NCI-H2029 treated with DMSO at 0.1 percent for 48 hours (cell line): ENCODE data around the gene PXN.

Experiments used
- DNase-seq: peaks from one replicate; lab custom pipeline; 2025; lab: John Stamatoyannopoulos, UW

The PXN gene

DNA sequence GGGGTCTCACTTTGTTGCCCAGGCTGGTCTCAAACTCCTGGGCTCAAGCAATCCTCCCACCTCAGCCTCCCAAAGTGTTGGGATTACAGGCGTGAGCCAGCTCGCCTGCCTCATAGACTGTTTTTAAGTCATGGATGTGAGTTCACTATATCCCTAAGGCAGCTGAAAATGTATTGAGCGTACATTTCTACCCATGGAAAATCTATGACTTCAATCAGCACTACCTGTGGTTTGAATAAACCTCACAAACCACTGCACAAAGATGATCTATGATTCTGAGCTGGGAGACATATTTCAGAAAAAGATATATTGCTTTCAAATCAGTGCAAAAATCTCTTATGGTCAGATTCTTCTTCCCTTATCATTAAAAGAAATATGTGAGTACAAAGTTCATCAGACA is 93.5 kb downstream of the PXN start:
- no peak for DNase-seq

DNA sequence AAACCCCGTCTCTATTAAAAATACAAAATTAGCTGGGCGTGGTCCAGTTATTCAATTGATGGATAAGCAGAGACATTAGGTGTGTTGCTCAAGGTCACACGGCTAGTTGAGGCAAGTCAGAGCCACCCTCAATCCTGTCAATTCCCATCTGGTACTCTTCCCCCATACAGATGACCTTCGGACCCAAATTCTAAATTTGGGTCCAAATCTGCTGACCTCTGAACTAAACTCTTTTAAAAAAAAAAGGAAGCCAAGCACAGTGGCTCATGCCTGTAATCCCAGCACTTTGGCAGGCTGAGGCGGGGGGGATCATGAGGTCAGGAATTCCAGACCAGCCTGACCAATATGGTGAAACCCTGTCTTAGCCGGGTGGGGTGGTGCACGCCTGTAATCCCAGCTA is 94.9 kb downstream of the PXN start:
- no peak for DNase-seq

DNA sequence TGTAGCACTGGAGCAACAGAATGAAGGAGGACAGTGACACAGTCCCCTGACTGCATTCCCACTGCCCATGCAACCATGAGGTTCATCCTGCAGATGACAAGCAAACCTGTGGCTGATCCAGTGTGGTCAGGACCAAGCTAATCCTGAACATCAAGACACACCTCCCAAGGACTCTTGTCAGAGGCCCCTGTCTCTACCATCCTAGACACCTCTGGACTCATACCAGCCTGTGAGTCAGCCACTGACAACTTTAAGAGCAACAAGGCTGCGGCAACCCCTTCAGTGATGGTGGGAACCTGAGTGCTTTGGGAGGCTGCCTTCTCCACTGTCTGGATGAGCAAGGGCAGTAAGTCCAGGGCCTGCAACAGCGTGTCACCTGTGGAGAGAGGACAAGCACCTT is 95.6 kb downstream of the PXN start:
- no peak for DNase-seq

DNA sequence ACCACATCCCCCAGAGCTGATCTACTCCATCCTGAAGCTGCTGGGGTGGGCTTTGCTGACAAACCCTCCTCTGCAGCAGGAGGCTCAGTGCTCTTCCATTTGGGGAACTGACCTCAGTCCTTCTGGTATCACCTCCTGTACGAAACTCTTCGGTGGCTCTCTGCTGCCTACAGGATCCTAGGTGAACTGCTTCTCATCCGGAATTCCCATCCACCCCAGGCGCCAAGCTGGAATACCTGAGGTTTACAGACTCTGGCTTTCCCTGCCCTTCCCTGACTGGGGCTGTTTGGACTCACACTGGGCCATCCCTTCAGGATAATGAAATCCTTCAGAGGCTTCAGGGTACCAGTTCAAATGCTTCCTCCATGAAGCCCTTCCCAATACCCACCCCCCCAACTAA is 97.2 kb downstream of the PXN start:
- DNase-seq = no peak

DNA sequence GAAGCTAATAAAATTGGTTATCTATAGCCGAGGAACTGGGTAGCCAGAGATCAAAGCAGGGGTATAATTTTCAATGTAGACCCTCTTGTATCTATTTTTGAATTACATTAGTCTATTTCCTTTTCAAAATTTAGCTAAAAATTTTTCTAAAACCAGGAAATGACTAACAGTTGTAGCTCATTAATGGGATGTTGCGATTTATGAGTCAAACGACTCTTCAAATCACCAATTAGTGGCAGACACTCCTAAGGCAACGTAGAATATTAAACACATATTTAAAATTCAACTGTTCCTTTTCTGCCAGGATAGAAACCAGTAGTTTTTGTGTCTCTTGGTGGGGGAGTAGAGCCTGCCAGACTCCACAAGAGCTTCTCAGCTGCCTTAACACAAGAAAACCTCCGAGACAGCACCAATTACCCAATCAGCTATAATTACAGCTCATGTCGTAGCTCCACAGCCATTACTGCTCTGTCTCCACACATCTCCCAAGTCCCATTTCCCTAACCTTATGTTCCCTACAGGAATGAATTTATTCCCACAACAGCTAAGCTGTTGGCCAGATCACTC is 97.9 kb downstream of the PXN start:
- no peak for DNase-seq

DNA sequence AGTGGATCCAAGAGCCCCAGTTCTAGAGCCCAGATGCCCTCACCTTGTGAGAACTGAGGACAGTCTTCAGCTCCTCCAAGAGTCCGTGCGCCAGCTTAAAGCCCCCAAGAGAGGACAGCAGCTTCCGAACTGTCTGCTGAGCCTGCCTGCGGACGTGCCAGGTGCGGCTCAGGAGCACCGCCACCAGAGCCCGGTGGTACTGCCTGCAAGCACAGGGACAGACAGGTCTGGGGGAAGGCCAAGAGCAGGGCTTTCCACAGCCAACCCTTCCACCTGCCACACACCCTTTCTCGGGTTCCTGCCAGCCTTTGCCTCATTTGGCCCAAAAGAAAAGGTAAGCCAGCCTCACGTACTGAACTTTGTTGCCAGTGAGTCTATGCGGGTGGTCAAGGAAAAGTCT is 101.2 kb downstream of the PXN start:
- DNase-seq = no peak

DNA sequence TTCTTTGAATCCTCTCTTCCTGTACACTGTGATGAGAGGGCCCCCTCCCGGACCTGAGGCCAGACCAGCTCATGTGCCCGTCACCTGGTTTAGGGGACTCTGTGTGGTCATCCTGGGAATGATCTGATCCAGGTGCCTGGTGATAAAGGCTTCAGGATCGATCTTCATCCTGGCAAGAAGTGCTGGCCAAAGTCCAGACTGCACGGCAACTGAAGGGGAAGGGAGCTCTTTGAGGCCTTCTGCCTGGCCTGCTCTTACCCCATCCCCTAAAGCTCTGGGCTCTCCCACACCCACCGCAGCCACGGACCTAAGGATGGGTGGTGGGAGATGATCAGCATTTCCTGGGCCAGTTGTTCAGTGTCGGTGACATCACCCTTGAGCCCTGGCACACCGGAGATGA is 102.8 kb downstream of the PXN start:
- DNase-seq = no peak

DNA sequence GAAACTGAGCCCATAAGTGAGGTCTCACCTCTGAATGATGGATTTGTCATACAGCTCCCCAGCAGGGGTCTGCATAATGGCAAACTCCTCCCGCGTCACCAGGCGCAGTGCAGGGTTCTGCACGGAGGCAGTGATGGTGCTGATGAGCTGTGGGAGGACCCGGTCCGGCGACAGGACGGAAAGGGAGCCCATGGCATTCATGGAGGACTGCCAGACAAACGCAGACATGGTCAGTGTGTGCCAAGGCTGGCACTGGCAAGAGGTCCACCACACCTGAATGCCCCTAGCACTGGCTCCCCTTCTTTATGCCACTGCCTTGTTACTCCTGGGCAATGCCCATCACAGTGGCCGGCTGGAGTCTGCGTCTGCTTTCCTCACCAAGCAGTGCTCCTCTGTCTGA is 103.7 kb downstream of the PXN start:
- DNase-seq = no peak
